ENCODE results near the gene TPD52L2.

TPD52L2 gene

DNA sequence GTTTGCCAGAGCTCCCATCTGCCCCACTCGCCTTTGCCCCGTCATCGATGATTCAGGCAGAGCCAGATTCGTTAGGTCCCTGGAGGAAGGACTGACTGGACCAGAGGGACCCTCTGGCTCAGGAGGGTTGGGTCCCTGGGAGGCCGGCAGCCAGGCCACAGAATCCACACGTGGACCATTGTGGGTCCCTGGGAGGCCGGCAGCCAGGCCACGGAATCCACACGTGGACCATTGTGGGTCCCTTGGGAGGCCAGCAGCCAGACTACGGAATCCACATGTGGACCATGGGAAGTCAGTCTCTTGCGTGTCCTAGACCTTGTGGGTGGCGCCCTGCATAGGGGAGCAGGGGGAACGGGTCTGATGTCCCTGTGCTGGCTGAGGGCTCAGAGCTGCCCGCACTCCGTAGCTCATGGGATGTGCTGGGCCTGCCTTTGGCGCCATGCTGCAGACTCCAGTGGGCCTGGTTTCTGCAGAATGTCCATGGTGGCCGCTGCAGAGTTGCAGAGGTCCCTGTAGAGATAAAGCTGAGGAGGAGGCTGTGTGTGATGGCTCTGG, 67.6 kb downstream of the TPD52L2 start:
- DNase-seq (ENCODE audit: low read depth): no peak

- DNase-seq (ENCODE audit: low read depth): no peak
These were observed 68.6 kb downstream of the TPD52L2 start for GRCh38 chr20:63933646-63934045.

- DNase-seq (ENCODE audit: low read depth): no peak
These were observed 69.4 kb downstream of the TPD52L2 start for GRCh38 chr20:63934271-63935068.

DNA sequence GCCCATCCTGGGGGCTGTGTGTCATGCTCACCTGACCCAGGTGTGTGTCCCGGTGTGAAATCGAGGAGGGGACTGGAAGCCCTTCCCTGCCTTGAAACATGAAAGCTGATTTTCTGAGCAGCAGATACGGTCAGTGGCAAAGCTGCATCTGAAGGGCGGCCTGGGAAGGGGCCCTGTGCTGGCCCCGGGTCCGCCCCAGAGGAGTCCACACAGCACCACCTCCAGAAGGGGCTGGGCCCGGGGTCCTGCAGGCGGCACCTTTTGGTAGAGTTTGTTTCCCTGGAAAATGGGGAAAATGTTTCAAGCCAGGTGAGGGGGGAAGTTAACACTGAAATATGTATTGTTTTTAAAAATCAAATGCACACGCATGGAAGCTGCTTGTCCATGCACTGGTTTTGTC, 70.4 kb downstream of the TPD52L2 start:
- DNase-seq (ENCODE audit: low read depth): no peak

GRCh38 chr20:63937596-63937995, 72.5 kb downstream of the TPD52L2 start:
- DNase-seq (ENCODE audit: low read depth): no peak

DNA sequence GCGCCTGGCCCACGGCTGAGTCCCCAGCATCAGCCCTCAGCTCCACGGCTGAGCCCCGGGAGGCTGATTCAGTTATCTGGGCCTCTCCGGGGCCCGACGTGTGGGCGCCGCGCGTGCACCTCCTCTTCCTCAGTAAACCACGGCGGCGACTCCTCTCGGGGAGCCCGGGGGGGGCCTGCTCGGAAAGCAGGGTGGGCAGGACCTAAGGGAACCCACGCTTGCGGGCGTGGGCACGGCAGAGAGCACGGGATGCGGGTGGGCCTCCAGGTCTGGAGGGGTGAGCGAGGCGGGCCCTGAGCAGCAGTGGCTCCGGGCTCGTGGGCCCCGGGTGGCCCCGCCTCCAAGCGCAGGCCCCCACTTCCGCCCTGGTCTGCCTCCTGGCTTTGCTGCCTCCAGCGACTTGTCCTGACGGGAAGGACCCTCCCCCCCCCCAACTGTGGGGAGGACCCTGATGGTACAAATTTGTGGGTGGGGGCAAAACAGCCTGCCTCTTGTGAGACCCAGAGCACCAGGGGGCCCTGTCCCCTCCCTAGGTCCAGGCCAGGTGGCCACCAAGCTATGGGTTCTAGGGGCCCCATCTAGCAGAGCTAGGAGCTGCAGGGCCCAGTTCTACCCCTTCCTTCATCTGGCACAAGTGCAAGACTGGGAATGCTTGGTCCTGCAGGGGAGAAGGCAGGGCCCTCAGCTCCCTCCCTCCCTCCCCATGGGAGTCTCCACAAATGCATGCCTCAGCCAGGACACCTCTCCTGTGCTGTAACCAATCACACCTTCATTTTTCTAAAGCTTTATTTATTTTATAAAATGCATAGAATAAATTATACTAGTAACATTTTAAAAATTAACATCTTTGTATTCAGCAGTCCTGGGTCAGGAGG, 74.2 kb downstream of the TPD52L2 start:
- no peak for DNase-seq (ENCODE audit: low read depth)

DNA sequence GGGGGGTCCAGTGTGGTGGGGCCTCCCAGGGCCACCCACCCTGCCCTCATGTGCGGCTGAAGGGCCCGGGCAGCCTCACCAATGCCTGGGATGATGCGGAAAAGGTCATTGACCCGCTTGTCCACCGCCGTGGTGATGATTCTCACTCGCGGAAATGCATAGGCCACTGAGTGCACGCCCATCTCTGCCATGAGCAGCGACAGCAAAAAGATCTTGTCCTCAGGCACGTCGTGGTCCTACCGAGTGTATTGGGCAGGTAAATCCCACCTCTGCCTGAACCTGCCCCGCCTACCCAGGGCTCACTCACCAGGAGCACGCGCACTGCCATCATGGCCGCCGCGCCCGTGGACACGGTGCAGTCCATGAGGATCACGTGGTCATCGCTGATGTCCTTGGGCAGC, 75.0 kb downstream of the TPD52L2 start:
- no peak for DNase-seq (ENCODE audit: low read depth)

DNA sequence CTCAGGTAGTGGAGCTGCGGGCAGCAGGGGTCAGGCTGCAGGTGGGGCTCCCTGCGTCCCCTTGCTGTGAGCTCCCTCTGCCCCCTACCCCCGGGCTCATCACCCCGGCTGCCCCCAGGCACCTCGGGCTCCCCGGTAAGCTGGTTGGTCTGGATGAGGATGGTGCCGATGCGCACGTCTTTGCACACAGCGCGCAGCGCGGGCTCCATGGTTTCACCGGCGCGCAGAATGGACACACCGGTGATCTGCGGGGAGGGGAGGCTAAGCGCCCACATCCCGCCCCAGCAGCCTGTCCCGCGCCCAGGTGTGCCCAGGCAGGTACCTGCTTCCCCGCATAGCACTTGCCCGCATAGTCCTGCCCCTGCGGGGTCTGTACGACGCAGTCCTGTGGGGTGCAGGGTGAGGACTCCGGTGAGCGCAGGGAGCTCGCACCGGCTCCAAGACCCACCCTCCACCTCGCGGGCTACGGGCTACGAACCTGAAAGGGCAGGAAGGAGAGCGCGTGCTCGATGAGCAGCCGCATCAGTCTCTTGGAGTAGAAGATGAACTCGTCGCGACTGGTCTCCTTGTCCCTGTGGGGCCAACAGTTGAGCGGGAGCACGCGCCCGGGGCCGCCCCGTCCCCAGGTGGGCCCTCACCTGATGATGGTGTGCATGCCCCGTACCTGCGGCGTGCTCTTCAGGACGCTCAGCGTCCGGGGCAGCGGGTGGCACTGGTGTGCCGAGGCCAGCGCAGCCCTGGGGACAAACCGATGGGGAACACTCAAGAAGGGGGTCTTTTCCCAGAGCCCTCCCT, 75.6 kb downstream of the TPD52L2 start:
- no peak for DNase-seq (ENCODE audit: low read depth)

Data from stimulated activated CD4-positive, alpha-beta T cell treated with anti-CD3 and anti-CD28 coated beads, Interleukin-2, amount 100 ng/mL, for 4 hours (primary cell).